Measurements from ENCODE around the gene LRRC32.
"Not testable (repeated sequence)": the region's sequence is repeated elsewhere in the genome, so short reads cannot be mapped to it uniquely, and the experiment has no call there.

The LRRC32 gene

GRCh38 chr11:76626921-76627401 lies 43.6 kb downstream of the LRRC32 start:
- no peak for DNase-seq

DNA sequence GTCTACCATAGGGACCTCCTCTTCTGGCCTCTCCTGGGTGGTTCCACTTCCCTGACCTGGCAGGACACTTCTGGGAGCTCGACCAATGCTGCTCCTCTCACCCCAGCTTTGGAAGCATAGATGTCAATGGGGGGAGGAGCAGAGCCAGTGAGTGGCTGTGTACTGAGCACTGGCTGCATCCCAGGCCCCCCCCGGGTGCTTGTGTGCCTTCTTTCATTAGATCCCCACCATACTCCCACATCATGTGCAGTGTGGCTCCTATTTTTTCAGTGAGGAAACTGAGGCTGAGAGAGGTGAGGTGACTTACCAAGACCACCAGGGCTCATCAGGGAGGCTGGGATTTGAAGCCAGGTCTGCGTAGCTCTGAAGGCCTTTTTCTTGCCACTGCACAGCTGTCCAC lies 44.3 kb downstream of the LRRC32 start:
- no peak for DNase-seq

DNA sequence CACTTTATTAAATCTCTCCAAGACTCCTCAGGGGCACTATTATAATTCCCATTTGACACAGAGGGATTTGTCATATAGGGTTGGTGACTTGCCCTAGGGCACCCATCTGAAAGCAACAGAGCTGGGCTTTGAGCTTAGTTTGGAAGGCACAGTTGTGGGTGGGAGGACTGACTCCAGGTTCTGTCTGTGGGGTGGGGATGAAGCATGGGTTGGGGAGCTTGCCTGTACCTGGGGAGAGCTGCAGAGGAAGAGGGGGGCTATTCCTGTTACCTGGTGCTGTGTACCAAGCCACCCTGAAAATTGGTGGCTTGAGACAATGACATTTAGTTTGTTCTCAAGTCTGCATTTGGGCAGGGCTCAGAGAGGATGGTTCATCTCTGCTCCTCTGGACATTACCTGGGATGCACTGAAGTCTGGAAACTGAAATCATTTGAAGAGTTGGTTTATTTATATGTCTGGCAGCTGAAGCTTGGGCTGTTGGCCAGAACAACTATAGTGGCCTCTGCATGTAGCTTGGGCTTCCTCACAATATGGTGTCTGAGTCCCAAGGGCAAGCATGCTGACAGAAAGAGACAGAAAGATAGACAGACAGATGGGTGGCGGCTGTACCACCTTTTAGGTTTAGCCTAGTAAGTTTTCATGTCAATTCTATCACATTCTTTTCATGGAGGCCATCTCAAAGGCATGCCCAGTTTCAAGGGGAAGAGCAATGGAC lies 44.9 kb downstream of the LRRC32 start:
- no peak for DNase-seq

- DNase-seq: no peak
These were observed 45.8 kb downstream of the LRRC32 start for GRCh38 chr11:76624500-76625379.

DNA sequence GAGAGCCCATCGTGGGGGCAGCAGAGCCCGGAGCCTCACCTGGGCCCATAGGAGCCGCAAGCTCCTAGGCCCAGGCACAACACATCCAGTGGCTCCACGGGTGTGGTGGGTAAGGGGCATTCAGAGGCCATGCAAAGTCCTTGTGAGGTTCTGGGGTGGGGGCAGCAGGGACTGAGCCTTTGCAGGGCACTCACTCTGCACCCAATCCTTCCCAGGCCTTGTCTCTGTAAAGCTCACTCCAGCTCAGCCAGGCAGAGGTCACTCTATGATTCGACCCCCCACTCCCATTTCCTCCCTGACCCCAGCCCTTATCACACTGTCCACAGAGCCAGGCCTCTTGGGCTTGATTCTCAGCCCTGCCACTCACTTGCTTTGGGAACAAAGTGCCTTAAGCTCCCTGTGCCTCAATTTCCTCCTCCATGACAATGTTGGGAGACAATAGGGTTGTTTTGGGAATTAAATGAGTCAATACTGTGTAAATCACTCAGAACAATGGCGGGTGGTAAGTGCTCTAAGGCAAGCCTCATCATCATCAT lies 46.6 kb downstream of the LRRC32 start:
- DNase-seq: no peak

DNA sequence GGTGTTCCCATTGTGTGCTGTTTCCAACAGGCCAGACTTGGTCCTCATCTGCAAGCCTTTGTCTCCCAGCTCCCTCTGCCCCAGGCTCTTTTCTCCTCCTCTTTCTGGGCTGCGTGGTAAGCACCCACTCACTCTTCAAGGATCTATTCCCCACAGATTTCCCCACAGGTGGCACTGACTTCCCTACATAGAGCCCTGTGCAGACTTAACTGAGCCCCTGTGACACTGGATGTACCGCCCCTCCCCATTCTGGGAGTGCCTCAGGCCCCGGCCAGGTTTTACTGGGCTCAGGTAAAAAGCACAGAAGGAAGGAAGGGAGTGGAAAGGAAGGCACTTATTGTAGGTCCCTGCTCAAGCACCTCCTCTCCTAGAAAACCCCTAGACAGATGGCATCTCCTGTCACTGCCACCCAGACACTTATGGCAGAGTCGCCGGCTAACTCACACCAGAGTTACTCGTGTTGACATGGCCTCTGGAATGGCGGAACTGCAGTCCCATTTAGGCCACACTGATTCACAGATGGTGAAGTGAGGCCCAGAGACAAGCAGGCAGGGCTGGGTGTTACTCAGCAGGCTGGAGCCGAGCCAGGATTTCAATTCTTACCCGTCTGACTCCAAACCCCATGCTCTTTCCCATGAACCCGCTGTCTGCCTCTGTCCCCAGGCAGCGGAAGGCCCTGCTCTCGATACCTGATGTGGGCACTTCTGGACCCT lies 47.2 kb downstream of the LRRC32 start:
- peak; percentile 50 for DNase-seq

DNA sequence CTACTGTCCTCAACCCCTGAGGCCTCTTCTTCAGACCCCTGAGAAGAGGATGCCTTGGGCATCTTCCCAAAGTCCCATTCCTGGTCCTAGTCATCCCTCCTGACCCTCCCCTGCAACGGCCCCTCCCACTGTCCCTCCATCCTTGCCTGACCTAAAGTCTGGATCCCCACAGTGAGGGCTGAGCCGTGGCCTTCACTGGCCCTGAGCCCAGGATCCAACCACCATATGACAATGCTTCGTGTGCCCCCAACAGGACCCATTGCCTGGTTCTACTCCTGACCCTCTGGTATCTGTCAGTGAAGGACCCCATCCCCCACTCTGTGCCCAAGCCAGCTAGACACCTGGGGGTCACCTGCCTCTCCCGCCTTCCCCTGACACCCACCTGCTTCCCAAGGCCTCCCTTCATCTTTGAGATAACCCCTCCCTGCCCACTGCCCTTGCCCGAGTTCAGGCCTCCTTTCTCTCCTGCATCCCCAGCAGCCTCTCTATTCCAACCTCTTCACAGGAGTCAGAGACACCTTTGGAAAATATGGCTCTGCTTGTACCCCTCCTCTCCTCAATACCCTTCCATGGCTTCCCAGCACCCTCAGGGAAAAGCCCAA lies 48.0 kb downstream of the LRRC32 start:
- DNase-seq: no peak

- DNase-seq: no peak
These were observed 48.7 kb downstream of the LRRC32 start for GRCh38 chr11:76621868-76622267.

GRCh38 chr11:76621466-76621865 lies 49.1 kb downstream of the LRRC32 start:
- no peak for DNase-seq

GRCh38 chr11:76620489-76620888 lies 50.1 kb downstream of the LRRC32 start:
- DNase-seq: no peak

DNA sequence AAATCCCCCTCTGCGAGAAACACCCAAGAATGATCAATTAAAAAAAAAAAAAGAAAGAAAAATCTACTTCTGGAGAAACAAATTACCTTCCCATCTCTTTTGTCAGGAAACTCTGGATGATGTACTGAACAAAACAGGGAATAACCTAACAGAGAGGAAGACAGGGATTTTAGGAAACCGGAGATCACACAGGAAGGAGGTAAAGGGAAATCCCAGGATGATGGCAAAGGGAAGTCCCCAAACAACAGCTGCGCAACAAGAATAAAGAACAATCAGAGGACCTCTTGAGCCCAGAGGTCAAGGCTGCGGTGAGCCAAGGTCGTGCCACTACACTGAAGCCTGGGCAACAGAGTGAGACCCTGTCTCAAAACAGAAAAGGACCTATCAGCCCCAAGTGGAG lies 50.7 kb downstream of the LRRC32 start:
- DNase-seq: not testable (repeated sequence)

DNA sequence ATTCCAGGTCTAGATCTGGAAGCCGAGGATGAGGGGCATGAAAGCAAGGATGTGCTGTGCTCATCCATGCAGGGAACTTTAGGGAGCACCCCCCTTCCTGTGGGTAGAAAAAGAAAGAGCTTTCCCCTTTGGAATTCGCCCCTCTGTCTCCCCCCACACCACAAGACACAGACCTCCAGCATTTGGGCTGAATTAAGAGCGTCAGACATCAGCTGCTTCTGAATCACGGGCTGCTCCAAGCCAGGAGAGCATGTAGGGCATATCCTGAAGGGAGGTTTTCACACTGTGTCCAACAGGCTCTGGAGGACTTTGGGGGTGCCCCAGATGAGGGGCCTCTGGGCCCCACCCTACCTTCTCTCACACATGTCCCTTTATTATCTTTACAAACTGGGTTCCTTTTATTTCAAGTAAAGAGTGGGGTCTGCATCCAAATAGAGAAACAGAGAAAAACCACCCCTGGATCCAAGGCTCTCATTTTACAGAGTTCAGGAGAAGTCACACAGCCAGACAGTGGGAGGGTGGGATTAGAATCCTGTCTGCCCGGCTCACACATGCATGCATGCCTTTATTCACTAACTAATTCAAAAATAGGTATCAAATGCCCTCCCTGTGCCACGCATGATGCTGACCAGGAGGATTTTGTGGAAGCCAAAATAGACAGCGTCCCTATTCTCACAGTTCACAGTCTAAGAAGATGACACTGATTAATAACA lies 52.8 kb downstream of the LRRC32 start:
- no peak for DNase-seq

GRCh38 chr11:76616676-76617552 lies 53.6 kb downstream of the LRRC32 start:
- DNase-seq: no peak

DNA sequence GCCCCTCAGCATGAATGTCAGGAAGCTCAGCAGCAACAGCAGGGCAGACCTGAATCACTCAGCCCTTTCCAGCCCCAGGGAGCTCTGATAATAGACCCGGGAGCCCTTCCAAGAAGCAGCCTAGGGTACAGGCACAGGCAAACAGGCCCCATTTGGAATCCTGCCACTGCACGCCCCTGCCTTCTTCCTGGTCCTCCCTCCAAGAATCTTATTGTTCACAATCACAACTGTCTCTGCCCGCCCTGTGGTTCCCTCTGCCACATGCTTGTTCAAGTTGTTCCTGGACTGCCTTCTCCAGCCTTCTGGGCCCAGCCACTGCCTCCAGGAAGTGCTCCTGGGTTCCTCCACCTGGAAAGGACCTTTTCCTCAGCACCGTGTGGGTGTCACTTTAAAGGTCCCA lies 54.6 kb downstream of the LRRC32 start:
- DNase-seq: no peak

DNA sequence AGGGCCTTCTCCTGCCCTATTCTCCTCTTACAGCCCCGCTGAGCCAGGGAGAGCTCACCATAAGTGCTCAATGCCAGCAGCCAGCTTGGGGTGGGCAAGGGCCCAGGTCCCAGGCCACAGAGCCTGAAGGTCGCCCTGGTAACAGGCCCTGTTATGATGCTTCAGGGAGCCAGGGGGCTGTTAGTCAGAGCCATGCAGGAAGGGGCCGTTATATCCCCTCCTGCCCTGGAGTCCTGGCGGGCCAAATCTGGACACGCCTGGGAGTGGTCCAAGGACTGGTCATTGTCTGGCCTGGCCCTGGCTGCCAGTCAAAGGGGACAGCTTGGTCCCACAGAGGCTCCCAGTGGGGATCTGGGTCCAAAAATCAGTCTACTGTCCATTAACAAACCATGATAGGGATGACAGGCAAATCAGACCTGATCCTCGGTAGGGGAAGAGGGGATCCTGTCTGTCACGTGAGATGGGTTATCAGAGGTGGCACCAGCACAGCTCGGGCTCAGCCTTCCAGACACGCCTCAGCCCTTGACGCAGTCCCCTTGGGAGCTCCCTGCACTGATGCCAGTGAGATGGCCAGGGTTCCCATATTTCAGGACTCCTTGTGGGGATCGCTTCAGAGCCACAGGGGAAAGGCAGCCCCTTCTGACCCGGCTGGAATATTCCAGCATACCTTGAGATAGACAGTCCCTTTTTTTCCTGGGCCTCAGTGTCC lies 55.9 kb downstream of the LRRC32 start:
- DNase-seq: no peak

DNA sequence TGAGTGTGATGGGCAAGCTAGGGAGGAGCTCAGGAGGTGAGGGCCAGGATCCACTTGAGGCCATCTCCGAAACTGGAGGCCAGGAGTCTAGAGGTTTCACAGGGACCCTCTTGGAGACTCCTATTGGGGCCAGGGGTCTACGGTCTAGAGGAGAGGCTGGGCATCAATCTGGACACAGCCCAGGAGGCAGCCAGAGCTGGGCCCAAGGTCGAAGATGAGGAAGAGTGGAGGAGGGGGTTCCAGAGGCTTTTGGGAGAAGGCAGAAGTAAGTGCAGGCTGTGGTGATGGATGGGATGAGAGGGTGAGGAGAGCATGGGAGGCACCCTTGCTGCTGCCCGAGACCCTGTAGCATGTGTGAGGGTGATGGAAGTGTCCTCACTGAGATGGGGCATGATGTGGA lies 56.6 kb downstream of the LRRC32 start:
- no peak for DNase-seq

- no peak for DNase-seq
These were observed 58.3 kb downstream of the LRRC32 start for GRCh38 chr11:76612226-76612625.

GRCh38 chr11:76610871-76611475 lies 59.6 kb downstream of the LRRC32 start:
- peak; percentile 63 for DNase-seq

- DNase-seq: no peak
These were observed 60.2 kb downstream of the LRRC32 start for GRCh38 chr11:76610371-76610770.

All from NCI-H345 (cell line).